Stimulated activated CD8-positive, alpha-beta memory T cell treated with anti-CD3 and anti-CD28 coated beads, Interleukin-2, amount 100 ng/mL, for 1 hour (primary cell): ENCODE results near the gene PKD1.
A peak's percentile ranks its signal among the peaks of the same experiment; 100 is the strongest.

Experiments
- DNase-seq, 2 donors: peaks; one replicate each; pipeline ENCODE4 v3.0.0-alpha.2; 2020; ENCODE audit warnings: low read depth in 2 of 2

Gene PKD1

DNA sequence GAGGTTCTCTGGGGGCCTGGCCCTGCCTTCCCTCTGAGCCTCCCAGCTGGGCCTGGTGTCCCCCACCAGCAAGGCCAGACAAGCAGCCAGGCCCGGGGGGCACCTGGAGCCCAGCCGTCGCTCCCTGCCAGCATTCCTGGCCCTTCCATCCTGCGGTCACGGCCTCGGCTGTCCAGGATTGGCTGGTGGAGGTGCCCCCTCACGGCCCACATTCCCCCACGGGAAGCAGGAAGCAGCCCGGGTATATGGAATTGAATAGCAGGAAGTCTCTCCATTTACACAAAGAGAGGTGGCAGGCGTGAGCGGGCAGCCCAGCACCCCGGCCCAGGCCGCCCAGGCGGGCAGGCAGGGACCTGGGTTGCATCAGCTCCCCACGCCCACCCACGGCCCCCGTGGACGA lies 34.4 kb upstream of the PKD1 start:
- DNase-seq: no peak

DNA sequence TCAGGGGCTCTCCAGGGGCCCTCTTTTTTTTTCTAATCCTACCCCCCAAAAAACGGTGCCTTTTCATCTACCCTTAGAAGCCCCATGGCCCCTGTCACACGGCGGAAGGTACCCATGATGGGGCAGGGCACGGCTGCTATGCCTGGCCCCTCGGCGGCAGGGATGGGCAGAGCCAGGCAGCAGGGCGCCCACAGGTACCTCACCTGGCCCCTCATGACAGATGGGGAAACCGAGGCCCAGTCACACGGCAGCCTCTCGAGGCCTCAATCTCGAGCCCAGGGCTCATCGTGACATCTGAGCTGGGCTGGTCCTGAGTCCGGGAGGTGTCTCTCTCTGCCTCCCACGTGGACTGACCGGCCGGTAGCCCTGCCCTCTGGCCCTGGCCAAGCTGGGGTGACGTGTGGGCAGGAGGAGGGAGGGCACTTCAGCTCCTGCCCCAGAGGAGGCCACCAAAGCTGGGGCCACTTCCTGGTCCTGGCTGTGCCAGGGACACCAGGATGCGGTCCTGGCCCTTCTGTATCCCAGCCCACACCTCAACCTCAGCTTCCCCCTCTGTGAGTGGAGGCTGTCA lies 31.5 kb upstream of the PKD1 start:
- DNase-seq: no peak

DNA sequence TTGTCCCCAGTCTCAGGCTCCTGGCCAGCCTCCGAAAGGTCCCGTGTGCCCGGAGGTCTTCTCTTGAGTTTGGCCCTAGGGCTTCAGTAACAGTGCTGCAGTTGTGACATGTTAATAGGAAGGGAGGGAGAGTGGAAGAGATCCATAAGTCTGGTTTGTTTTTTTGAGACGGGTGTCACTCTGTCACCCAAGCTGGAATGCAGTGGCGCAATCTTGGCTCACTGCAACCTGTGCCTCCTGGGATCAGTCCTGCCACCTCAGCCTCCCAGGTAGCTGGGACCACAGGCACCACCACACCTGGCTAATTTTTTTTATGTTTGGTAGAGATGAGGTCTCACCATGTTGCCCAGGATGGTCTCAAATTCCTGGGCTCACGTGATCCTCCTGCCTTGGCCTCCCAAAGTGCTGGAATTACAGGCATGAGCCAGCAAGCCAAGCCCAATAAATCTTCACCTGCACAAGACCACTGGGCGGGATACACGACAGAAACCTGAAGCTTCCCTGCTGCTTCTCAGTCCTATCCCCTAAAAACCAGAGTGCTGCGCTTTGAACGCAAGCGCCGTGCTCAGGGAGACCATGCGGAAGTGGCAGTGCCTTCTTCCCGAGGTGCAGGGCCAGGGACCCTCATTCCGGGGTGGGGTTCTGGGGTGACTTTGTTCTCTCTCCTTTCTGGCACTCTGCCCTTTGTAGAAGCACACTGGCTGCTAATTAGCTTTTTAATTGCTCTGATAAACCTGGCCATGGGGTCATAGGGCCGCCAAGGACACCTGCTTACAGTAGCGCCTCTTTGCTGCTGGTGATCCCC lies 30.8 kb upstream of the PKD1 start:
- no peak for DNase-seq

DNA sequence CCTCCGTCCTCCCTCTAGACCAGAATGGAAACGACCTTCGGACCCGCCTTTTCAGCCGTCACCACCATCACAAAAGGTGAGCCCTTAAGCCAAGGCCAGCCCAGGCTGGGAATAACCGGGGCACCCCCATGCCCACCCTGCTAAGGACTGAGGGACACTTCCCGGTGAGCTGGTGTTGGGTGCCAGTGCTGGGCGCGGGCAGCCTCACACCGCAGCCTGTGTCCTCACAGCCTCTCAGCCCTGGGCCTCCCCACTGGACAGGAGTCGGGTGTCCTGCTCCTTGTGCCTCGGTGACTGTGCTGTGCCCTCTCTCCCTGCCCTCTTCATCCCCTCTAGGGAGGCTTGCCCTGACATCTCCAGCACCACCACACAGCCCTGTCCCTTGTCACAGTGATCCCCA lies 30.2 kb upstream of the PKD1 start:
- DNase-seq: no peak

DNA sequence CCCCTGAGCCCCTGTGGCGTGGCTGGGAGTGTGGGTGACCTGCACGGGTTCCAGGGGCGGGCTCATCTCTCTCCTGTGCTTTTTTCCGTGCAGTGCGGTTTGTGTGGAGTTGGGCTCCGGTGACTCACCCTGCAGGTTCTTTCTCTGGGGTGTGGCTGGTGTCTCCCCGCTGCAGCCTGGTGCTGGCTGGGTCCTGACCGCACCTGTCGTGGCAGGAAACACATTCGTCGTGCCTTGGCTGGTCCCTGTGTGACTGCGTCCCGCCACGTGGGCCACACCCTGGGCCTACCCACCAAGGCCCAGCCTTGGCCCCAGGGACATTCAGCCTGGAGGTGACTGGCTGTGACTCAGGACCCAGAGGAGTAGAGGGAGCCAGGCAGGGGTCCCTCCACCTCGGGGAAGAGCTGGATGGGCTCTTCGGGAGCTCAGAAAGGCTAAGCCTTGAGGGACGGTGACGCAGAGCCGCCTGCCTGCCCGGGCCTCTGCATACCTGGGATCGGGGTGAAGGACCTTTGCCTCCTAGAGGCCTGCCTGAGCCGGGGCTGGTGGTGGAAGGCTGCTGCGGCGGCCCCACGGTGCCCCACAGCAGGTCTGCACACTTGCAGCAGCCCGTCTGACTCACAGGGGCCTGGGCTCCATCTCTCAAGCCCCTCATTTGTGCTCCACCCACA lies 27.6 kb upstream of the PKD1 start:
- DNase-seq: no peak

DNA sequence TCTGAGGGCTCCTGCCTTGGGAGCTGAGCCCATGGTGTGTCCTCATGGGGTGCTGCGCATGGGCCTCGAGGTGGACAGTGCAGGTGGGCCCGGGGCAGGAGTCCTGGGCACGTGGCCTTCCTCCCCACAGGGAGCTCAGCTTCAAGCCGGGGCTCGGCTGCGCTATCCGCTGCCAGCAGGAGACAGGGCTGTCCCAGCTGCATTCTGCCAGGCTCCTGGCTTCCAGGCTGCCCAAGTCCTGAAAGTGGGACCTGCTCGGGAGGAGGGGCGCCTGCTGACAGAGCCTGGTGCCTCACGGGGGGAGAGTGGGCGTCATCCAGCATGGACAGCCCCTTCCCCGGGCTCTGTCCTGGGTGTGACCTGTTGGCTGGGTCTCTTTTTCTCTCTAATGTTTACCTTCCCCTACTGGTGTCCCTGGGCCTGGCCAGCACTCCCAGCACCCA lies 27.0 kb upstream of the PKD1 start:
- no peak for DNase-seq

DNA sequence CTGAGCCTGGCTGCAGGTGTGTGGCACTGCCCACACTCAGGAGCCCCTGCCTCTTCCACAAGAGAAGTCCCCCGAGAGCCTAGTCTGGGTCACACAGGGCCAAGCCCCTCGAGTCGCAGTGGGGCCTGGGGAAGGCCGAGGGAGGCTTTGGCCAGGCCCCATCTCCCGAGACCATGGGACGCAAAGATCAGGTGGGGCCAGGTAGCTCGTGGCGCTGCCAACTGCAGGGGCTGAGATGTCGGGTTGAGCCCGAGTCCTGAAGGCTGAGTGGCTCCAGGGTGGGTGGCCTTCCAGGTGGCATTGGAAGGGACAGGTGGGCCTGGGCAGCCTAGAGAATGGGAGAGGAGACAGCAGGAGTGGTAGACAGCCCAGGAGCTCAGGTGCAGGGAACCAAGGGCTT lies 26.2 kb upstream of the PKD1 start:
- no peak for DNase-seq

DNA sequence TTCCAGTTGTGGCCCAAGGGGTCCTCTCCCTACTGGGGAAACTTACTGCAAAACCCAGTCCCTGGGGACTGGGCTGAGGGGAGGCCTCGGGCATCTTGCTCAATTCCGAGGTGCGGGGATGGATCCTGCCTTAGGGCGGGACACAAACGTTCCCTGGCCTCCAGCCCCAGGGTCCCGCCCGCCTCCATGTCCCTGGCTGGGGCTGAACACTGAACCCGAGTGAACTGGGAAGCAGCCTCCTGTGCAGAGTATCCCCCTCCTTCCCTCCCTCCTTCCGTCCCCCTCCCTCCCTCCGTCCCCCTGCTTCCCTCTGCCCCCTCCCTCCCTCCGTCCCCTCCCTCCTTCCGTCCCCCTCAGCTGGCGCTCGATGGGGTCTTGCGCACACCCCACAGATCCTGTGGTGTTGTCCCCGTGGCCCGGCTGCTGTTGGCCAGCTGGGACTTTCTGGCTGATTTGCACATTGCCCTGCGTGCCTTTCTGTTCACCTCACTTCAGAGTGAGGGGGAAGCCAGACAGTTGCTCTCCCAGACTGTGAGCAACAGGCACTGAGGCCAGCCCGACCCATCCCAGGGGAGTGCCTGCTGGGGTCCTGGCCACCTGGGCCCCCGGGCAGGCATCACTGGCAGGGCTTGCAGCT lies 25.3 kb upstream of the PKD1 start:
- DNase-seq: no peak

DNA sequence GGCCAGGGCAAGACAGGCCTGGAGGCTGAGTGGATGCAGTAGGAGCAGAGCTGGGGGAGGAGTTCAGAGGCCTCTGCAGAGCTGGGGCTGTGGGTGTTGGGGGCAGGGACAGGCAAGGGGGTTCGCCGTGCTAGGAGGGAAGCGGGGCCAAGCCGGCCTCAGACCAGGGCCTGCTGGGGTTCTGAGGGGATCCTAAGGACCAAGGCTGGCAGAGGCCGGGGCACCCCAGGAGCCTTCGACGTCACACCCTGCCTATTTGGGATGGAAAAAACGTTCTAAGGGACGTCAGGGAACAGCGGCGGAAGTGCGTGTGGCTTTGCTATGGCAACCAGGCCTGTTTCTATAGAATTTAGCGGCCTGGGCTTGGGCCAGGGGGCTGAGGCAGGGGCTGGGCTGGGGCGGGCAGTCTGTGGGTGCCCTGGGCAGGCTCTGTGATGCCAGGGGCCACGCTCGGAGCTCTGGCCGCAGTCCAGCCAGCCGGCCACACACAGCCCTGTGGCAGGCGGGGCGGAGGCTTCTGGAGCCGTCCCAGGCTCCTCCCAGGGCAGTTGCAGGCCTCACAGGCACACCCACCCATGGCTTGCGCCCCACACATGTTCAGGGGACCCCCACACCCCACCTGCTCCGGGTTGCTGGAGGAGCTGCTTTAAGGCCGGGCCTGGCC lies 23.6 kb upstream of the PKD1 start:
- no peak for DNase-seq

DNA sequence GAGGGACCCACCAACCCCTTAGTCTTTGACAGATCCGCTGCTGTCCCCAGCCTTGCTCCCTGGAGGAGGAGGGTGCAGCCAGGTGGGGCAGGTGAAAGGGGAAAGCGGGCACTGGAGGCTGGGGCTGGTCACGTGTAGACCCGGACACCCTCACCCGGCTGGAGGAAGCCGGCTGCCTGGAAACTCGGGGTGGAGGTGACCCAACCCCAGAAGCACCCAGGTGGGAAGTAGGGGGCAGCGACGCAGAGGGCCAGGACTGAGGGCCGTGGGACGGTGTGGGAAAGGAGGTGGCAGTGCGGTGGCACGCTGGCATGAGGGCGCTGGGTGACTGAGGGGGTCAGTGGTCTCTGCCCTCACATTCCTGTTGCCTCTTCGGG lies 22.6 kb upstream of the PKD1 start:
- no peak for DNase-seq

DNA sequence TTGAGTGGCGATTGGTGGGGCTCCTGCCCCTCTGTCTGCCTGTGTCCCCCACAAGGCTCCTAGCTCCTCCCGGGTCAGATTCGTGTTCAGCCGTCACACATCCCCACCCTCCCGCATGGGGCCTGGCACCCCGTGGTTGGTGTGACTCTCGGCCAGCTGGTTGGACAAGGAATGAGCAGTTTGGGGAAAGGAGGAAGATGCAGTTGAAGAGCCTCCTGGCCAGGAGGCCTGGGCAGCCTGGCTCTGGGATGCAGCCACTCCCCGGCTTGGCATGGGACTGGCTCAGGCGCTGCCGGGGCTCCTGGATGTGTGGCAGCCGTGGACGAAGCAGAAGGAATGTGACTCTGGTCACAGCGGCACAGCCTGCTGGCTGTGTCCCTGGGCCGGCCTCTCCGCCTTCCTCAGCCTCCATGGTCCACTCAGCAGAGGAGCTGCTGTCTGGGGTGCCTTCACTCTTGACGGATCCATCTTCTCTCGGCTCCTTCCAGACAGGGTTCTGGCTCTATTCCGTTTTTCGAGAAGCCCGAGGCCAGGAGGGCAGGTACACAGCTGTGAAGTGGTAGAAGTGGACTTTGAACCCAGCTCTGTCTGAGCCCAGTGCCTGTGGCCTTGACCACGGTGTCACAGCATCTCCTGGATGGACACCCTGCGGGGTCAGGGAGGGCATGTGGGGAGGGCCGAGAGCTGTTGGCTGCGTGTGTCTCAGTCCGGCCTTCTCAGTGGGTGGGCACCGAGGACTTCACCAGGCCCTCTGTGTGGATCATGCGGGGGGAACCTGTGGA lies 22.0 kb upstream of the PKD1 start:
- no peak for DNase-seq

DNA sequence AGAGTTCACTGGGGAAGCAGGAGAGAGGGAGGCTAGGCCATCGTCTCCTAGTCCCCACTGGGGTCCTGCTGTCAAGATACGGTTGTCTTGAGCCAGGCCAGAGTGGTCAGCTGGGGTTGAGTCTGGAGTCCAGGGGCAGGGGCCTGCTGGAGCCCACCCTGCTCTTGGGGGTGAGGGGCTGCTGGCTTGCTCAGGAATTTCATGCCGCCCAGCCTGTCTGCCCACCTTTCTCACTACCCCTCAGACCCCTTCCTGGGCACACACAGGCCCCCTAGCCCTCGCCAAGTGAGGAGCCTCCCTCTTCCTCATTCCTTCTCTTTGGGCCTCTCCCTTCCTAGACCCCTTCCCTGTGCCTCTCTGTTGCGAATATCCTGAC lies 21.1 kb upstream of the PKD1 start:
- DNase-seq: no peak

DNA sequence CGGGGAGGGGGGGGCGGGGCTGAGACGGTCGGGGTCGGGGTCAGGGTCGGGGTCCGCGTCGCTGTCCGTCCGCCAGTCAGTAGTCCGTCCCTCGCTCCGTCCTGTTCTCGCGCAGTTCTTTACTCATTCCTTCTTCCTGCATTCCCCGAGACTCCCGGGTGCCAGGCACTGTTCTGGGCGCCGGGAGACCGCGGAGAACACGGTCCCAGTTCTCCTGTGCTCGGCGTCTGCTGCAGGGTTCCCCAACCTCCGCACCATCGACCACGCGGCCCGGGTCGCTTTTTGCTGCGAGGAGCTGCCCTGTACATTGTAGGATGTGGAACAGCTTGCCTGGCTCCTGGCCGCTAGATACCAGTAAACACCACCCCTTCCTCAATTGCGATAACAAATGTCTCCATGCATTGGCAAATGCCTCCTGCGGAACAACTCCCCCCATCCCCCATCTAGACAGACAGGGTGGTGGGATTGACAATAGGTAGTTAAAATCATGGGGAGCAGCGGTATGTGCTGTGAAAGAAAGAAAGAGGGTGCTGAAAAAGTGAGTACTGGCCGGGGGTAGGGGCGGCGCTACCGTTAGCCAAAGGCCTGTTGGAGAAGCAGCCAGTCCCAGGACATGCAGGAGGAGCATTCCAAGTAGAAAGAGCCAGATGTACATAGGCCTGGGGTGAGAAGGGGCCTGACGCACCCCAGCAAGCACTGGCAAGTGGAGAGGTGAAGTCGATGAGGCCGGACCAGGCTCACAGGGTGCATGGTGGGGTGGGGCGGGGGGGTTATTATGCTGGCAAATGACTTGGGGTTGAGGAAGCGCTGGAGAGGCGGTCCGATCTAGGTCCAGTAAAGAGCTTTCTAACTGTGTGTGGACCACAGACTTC lies 20.5 kb upstream of the PKD1 start:
- DNase-seq: no peak

DNA sequence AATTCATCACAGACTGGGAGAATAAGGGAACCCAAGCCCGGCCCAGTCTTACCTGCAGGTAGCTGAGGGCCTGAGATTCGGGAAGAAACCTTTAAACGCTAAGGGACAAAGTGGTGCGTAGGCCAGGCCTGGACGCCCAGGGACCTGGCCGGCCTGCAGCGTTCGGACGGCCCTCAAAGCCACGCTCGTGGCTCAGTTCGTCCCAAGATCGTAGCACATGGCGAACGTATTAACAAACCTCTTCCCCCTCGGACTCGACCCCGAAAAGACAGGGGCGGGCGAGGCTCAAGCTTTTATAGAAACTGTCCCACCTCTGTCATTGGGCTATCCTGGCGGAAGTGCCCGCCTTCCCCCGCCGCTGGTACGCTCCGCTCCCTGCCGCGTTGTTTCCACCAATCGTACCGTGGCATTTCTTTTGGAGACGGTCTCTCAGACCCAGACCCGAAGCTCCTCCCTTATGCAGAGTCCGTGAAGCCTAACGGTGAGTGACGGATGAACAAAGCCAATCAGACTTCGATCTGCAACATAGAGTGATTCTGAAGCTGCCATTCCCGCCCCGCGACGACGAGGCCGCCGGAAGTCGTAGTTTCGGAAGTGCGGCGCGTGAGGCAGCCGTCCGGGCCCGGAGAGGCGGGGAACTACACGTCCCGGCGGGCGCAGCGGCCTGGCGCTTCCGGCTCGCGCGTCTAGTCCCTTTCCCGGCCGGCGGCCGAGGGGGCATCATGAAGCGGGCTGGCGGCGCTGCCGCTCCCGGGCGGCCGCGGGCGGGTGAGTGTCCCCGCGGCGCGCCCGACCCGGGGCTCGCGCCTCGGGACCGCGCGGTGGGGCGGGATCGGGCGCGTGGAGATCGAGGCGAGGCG lies 19.6 kb upstream of the PKD1 start, which contains the start of gene TRAF7:
TRAF7 (plus strand) TSS at position 692 of the 860 bp plus-strand sequence. CDS start 8,139 bp downstream, outside the sequence.
- peak; percentile 92 to 93 for DNase-seq

DNA sequence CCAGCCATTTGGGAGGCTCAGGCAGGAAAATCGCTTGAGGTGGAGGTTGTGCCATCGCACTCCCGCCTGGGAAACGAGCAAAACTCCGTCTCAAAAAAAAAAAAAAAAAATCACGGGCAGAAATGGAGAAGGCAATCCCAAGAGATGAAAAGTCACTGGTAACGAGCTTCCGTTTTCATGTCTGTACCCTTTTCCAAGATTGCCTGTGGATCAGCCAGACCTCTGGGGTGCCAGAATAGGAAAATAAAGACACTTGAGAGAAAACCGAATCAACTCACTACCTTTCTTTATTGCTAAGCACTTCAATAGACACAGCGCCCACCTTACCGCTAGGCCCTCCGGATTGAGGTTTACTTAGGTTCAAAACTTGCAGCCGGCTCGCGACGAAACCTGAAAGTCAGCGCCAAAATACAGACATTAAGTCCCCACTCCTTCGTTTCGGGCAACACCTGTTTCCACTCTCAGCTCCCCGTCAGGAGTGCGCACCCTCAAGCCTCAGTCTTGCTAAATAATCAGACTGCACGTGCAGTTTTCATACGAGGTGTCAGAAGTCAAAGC lies 18.9 kb upstream of the PKD1 start:
- no peak for DNase-seq

DNA sequence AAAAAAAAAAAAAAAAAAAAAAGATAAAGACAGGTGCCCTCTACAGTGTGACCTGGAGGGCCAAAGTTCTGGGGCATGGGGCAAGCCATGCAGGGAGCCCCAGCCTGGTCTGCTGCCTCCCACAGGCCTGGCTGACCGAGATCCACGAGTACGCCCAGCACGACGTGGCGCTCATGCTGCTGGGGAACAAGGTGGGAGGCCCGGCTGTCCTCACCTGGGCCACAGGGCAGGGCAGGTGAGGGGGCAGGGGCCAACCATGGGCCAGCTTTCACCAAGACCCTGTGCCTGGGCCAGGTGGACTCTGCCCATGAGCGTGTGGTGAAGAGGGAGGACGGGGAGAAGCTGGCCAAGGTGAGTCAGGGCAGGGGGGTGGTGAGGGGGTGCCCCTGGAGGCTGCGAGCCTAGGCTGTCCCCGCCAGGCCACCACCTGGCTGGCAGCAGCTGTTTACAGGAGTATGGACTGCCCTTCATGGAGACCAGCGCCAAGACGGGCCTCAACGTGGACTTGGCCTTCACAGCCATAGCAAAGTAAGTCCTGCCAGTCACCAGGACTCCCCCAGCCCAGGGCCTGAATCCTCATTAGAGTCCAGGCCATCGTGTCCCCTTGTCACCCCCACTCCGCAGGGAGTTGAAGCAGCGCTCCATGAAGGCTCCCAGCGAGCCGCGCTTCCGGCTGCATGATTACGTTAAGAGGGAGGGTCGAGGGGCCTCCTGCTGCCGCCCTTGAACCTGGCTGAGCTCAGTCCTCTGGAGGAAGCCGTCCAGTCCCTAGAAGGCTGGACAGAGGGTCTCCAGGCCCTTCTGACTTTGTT lies 17.2 kb upstream of the PKD1 start:
- no peak for DNase-seq

DNA sequence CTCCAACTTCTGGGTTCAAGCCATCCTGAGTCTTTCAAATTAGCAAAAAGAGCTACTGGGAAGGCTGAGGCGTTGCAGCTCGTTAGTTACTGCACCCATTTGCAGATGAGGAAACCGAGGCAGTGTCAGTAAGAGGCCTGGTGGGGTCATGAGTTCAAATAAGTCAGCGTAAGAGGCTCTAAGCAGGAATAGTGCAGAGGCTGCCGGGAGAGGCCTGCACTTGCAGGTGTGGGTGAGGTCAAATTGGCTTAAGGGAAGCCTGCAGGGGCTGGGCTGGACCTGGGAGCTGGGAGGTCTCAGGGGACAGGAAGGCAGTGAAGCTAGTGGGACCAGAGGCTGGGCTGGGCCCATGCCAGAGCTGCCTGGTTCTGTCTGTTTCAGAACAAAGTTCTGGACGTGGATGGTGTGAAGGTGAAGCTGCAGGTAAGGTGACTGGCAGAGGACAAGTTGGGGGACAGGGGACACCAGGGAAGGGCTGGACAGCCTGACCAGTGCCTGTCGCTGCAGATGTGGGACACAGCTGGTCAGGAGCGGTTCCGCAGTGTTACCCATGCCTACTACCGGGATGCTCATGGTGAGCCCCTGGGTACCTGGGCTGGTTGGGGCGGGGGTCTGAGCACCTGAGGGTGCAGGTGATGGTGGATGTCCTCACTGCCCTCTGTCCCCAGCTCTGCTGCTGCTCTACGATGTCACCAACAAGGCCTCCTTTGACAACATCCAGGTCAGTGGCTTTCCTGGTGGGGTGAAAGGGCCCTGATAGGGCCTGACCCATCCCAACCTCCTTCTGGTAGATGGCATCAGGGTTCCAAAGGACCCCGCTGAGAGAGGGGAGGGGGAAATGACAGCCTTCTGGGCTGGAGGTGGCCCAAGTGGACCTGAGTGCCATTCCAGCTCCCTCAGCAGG lies 15.7 kb upstream of the PKD1 start:
- no peak for DNase-seq
